ENCODE results near the gene TRPV5. TPM values are rescaled to one million over a fixed set of nuclear protein-coding genes. Genes with fewer than 3 reads are reported as not detected.

Gene TRPV5
- total and polyA plus RNA-seq, 2 donors (not counting 1 experiment from before 2014, with no cell fraction given) = not detected

DNA sequence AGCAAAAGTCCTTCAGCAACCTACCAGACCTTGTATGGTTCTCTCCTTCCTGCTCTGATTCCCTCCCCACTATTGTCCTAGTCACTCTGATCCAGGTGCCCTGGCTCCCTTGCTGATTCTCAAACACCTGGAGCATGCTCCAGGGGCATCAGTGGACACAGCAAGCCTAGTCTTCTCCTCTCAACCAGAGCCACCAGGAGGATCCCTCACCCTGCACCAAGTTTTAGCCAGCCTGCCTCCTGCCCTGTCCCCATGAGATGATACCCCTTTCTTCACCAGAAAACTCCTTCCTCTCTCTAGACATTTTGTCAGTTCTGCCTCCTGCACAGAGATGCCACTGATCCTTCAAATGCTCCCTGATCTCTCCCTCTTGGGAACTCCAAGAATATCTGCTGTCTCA lies 16.7 kb upstream of the TRPV5 start:
- no peaks in the 10 kb centered on the region for H3K9me3 ChIP-seq (ENCODE audit: control insufficient read depth, insufficient read depth, low read depth, low read length)
- H3K36me3 ChIP-seq (ENCODE audit: control insufficient read depth, insufficient read depth, low read length) = no peaks in the 10 kb centered on the region
- H3K79me2 ChIP-seq (ENCODE audit: control insufficient read depth, insufficient read depth, low read length) = no peaks in the 10 kb centered on the region
- H3K27ac ChIP-seq (ENCODE audit: insufficient read depth, low read length) = no peak overlapping the region
- H3K4me2 ChIP-seq (ENCODE audit: extremely low read depth, insufficient read depth, low read length) = no peak overlapping the region
- H3K4me3 ChIP-seq (replicated peaks in 1 of 4; ENCODE audit: control extremely low read depth in 1 of 4, insufficient read depth in 1 of 4, low read depth in 3 of 4, low read length in 4 of 4) = no peak overlapping the region
- no peaks in the 10 kb centered on the region for H3K27me3 ChIP-seq (ENCODE audit: control insufficient read depth, insufficient read depth, low read length)
- DNase-seq (ENCODE audit: low read depth in 2 of 2) = no peak
- H4K20me1 ChIP-seq (ENCODE audit: control insufficient read depth, extremely low read depth, insufficient read depth, low read length) = no peaks in the 10 kb centered on the region
- no peak overlapping the region for H2AFZ ChIP-seq (ENCODE audit: low read length)
- TF ChIP-seq, protein P1, sequence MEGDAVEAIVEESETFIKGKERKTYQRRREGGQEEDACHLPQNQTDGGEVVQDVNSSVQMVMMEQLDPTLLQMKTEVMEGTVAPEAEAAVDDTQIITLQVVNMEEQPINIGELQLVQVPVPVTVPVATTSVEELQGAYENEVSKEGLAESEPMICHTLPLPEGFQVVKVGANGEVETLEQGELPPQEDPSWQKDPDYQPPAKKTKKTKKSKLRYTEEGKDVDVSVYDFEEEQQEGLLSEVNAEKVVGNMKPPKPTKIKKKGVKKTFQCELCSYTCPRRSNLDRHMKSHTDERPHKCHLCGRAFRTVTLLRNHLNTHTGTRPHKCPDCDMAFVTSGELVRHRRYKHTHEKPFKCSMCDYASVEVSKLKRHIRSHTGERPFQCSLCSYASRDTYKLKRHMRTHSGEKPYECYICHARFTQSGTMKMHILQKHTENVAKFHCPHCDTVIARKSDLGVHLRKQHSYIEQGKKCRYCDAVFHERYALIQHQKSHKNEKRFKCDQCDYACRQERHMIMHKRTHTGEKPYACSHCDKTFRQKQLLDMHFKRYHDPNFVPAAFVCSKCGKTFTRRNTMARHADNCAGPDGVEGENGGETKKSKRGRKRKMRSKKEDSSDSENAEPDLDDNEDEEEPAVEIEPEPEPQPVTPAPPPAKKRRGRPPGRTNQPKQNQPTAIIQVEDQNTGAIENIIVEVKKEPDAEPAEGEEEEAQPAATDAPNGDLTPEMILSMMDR (conservative IDR thresholded peaks at IDR 0.05 in 1 of 2, IDR thresholded peaks at IDR 0.05 in 1 of 2; ENCODE audit: low read depth in 1 of 2, low read length in 2 of 2) = no peak
- TF ChIP-seq EZH2 (IDR thresholded peaks at IDR 0.05; ENCODE audit: low read length, missing control alignments) = no peak
- no peak overlapping the region for H3K9ac ChIP-seq (ENCODE audit: insufficient read depth, low read length)
- no peaks in the 10 kb centered on the region for H3K4me1 ChIP-seq (ENCODE audit: control insufficient read depth, extremely low read depth, insufficient read depth, low read length)

DNA sequence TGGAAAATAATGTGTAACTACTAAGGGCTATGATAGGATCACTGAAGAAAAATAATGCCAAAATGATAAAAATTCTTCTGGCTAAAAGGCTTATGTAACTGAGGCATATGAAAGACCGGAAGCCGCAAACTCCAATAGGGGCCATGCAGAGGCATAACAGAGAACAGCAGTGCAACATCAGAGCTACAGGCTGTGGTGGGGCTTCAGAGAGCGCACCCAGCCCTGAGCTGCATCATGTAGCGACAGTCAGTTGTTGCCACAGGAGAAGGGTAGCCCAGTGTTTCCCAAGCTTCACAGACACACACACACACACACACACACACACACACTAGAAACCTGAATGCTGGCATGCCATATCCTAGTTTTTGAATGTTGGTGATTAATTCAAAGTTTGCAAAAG lies 15.1 kb upstream of the TRPV5 start:
- H3K9ac ChIP-seq (ENCODE audit: insufficient read depth, low read length) = no peak overlapping the region
- no peak overlapping the region for H3K4me2 ChIP-seq (ENCODE audit: extremely low read depth, insufficient read depth, low read length)
- TF ChIP-seq, protein P1 (conservative IDR thresholded peaks at IDR 0.05 in 1 of 2, IDR thresholded peaks at IDR 0.05 in 1 of 2; ENCODE audit: low read depth in 1 of 2, low read length in 2 of 2) = no peak
- TF ChIP-seq EZH2 (IDR thresholded peaks at IDR 0.05; ENCODE audit: low read length, missing control alignments) = no peak
- no peak overlapping the region for H3K27ac ChIP-seq (ENCODE audit: insufficient read depth, low read length)
- no peaks in the 10 kb centered on the region for H3K4me1 ChIP-seq (ENCODE audit: control insufficient read depth, extremely low read depth, insufficient read depth, low read length)
- H4K20me1 ChIP-seq (ENCODE audit: control insufficient read depth, extremely low read depth, insufficient read depth, low read length) = no peaks in the 10 kb centered on the region
- H3K4me3 ChIP-seq (replicated peaks in 1 of 4; ENCODE audit: control extremely low read depth in 1 of 4, insufficient read depth in 1 of 4, low read depth in 3 of 4, low read length in 4 of 4) = no peak overlapping the region
- no peaks in the 10 kb centered on the region for H3K36me3 ChIP-seq (ENCODE audit: control insufficient read depth, insufficient read depth, low read length)
- no peak for DNase-seq (ENCODE audit: low read depth in 2 of 2)
- H3K27me3 ChIP-seq (ENCODE audit: control insufficient read depth, insufficient read depth, low read length) = no peaks in the 10 kb centered on the region
- no peak overlapping the region for H2AFZ ChIP-seq (ENCODE audit: low read length)
- H3K79me2 ChIP-seq (ENCODE audit: control insufficient read depth, insufficient read depth, low read length) = no peaks in the 10 kb centered on the region
- no peaks in the 10 kb centered on the region for H3K9me3 ChIP-seq (ENCODE audit: control insufficient read depth, insufficient read depth, low read depth, low read length)

DNA sequence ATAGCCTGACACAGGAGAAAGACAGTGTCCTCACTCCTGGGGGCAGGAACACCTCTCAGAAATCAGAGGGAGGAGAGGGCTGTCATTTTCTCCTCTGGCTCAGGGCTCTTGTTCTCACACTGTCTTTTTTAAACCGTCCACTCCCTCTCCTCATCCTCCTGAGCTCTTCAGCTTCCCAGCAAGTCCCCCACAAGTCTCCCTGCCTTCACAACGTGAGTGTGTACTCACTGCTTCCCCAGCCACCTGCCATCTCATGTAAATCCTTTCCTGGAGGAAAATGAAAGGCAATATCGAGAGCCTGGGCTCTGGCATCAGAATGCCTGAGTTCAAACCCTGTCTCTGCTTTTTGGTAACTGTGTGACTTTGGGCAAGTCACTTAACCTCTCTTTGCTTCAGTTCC lies 11.5 kb upstream of the TRPV5 start:
- no peaks in the 10 kb centered on the region for H4K20me1 ChIP-seq (ENCODE audit: control insufficient read depth, extremely low read depth, insufficient read depth, low read length)
- DNase-seq (ENCODE audit: low read depth in 2 of 2) = no peak
- no peak for TF ChIP-seq EZH2 (IDR thresholded peaks at IDR 0.05; ENCODE audit: low read length, missing control alignments)
- TF ChIP-seq, protein P1 (conservative IDR thresholded peaks at IDR 0.05 in 1 of 2, IDR thresholded peaks at IDR 0.05 in 1 of 2; ENCODE audit: low read depth in 1 of 2, low read length in 2 of 2) = no peak

More for the DNA sequence above, 11.5 kb upstream of the TRPV5 start:
- no peaks in the 10 kb centered on the region for H3K27me3 ChIP-seq (ENCODE audit: control insufficient read depth, insufficient read depth, low read length)
- H3K9me3 ChIP-seq (ENCODE audit: control insufficient read depth, insufficient read depth, low read depth, low read length) = no peaks in the 10 kb centered on the region
- H3K4me1 ChIP-seq (ENCODE audit: control insufficient read depth, extremely low read depth, insufficient read depth, low read length) = no peaks in the 10 kb centered on the region
- no peak overlapping the region for H3K4me2 ChIP-seq (ENCODE audit: extremely low read depth, insufficient read depth, low read length)
- no peaks in the 10 kb centered on the region for H3K79me2 ChIP-seq (ENCODE audit: control insufficient read depth, insufficient read depth, low read length)
- H3K4me3 ChIP-seq (replicated peaks in 1 of 4; ENCODE audit: control extremely low read depth in 1 of 4, insufficient read depth in 1 of 4, low read depth in 3 of 4, low read length in 4 of 4) = no peak overlapping the region
- H3K9ac ChIP-seq (ENCODE audit: insufficient read depth, low read length) = no peak overlapping the region
- no peaks in the 10 kb centered on the region for H3K36me3 ChIP-seq (ENCODE audit: control insufficient read depth, insufficient read depth, low read length)
- no peak overlapping the region for H2AFZ ChIP-seq (ENCODE audit: low read length)
- H3K27ac ChIP-seq (ENCODE audit: insufficient read depth, low read length) = no peak overlapping the region

Data from fibroblast of lung (primary cell).